Calu3 (cell line): ENCODE data around the gene STEAP2. TPM values are rescaled to one million over a fixed set of nuclear protein-coding genes. Genes with fewer than 3 reads are reported as not detected.

Source experiments
- BruUV-seq: library from RNA; stranded (reverse); fragments of 400-500 nt; replicated peaks from 2 replicates; lab custom pipeline; 2021; lab: Mats Ljungman, UMichigan
- CTCF ChIA-PET: fragments of 300-600 bp; sonication (Branson Sonifier 250); formaldehyde crosslinking; loops from one replicate; lab custom pipeline; 2022; ENCODE audit warnings: antibody characterized with exemption; lab: Charles Lee
- DNase-seq: peaks from one replicate; pipeline ENCODE4 v3.0.0; 2022
- H3K27ac Mint-ChIP-seq: one replicate; pipeline ENCODE4 v1.8.0; 2022; ENCODE audit warnings: mixed read lengths; ENCODE audit not compliant: unreplicated experiment
- H3K27me3 Mint-ChIP-seq: one replicate; pipeline ENCODE4 v1.8.0; 2022; ENCODE audit warnings: mixed read lengths; ENCODE audit not compliant: unreplicated experiment
- H3K36me3 Mint-ChIP-seq: one replicate; pipeline ENCODE4 v1.8.0; 2022; ENCODE audit warnings: mild to moderate bottlenecking, moderate library complexity, mixed read lengths; ENCODE audit not compliant: insufficient read depth, unreplicated experiment
- H3K4me1 Mint-ChIP-seq: one replicate; pipeline ENCODE4 v1.8.0; 2022; ENCODE audit warnings: mild to moderate bottlenecking, low read depth, mixed read lengths; ENCODE audit not compliant: unreplicated experiment
- H3K4me3 Mint-ChIP-seq: one replicate; pipeline ENCODE4 v1.8.0; 2022; ENCODE audit warnings: mild to moderate bottlenecking, low read depth, moderate library complexity, mixed read lengths; ENCODE audit not compliant: unreplicated experiment
- H3K9me3 Mint-ChIP-seq: one replicate; pipeline ENCODE4 v1.8.0; 2022; ENCODE audit warnings: low read depth, mixed read lengths; ENCODE audit not compliant: unreplicated experiment
- intact Hi-C: fragments of 100-400 bp; cut with micrococcal nuclease; formaldehyde crosslinking; loops from one replicate; pipeline ENCODE4 v1.10.0; 2022; ENCODE audit not compliant: unreplicated experiment
- total RNA-seq: library from RNA; stranded (reverse); gene quantifications from 2 replicates; pipeline ENCODE4 v1.2.3, GENCODE V29; 2022
- TF ChIP-seq, protein P1 (sequence below): fragments of 200-600 bp; IDR thresholded peaks from one replicate; pipeline ENCODE4 v1.8.0; 2022; ENCODE audit warnings: antibody characterized with exemption; ENCODE audit not compliant: unreplicated experiment

Gene STEAP2
- total RNA-seq, 1 experiment from 2014 or later, result 38.5 TPM

DNA sequence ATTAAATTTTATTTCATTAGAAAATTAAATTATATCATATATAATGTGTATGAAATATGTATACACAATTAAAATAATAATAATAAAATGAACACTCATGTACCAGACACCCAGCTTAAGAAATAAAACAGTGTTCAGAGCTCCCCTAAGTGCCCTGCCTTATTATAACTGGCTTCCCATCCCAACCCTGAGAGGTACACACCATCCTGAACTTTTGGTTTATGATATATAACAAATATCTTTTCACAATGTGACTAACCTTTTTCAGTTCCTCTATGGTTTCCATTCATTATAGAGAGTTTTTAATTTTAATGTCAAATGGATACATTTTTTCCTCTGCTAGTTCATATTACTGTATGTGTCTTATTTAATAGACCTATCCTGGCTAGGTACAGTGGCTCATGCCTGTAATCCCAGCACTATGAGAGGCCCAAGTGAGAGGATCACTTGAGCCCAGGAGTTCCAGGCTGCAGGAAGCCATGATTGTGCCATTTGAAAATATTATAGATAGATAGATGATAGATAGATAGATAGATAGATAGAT, 24.0 kb upstream of the STEAP2 start:
- Mint-ChIP-seq H3K27me3 (no peaks in the 10 kb centered on the region), H3K4me1 (peaks cover 23% of the 10 kb centered on the region), H3K4me3 (no peak overlapping the region), H3K27ac (peak overlapping the region; percentile 64), H3K9me3 (no peaks in the 10 kb centered on the region), H3K36me3 (peaks cover 5% of the 10 kb centered on the region)
- TF ChIP-seq, protein P1, sequence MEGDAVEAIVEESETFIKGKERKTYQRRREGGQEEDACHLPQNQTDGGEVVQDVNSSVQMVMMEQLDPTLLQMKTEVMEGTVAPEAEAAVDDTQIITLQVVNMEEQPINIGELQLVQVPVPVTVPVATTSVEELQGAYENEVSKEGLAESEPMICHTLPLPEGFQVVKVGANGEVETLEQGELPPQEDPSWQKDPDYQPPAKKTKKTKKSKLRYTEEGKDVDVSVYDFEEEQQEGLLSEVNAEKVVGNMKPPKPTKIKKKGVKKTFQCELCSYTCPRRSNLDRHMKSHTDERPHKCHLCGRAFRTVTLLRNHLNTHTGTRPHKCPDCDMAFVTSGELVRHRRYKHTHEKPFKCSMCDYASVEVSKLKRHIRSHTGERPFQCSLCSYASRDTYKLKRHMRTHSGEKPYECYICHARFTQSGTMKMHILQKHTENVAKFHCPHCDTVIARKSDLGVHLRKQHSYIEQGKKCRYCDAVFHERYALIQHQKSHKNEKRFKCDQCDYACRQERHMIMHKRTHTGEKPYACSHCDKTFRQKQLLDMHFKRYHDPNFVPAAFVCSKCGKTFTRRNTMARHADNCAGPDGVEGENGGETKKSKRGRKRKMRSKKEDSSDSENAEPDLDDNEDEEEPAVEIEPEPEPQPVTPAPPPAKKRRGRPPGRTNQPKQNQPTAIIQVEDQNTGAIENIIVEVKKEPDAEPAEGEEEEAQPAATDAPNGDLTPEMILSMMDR, result no peak
- CTCF ChIA-PET, result interaction anchor here (1.7 kb wide), 2 partner anchors 9 to 24 kb away, joined by 4 to 7 read pairs; partner anchors contain the start of gene STEAP2
- DNase-seq, result no peak
- intact Hi-C loops, result no loop called here
- BruUV-seq, result no TSS peak

DNA sequence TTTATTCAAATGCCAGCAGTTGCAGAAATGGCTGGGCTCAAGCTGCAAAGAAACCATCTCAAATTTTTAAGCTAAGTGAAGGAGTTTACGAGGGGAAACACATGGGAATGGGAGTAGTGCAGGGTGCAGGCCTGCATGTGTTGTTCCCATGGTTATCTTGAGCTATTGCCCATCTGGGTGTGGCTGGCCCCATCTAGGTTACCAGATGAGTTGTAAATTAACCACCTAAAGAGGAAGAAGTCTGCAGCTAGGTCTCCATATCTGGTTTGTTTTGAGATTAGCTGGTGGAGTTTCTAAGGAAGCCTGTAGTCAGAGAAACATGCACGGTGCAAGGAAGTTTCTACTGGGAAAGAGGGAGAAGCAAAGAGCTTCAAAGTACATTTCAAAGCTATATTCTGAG, 23.3 kb upstream of the STEAP2 start:
- peak overlapping the region; percentile 64 for H3K27ac Mint-ChIP-seq
- TF ChIP-seq, protein P1, result no peak

DNA sequence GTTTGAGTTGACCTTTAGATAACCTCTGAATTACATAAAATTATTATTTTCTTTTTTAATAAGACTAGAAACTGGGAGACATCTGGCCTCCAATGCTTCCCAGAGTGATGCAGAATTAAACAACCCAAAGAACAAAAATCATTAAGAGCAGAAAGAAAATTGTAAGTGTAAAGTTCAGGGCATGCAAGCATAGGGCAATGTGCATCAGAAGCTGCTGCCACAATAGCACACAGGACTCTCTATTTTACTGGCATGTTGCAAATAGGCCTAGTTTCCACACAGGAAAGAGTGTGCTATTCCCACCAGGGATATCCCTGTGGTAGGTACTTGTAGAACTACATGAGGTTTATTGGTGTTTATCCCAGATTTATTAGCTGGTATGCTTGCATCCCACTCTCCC, 20.5 kb upstream of the STEAP2 start:
- no peak overlapping the region for H3K27ac Mint-ChIP-seq
- H3K4me3 Mint-ChIP-seq, result no peak overlapping the region
- H3K27me3 Mint-ChIP-seq, result no peaks in the 10 kb centered on the region
- TF ChIP-seq, protein P1, result no peak
- intact Hi-C loops, result no loop called here
- H3K9me3 Mint-ChIP-seq, result peaks cover 2% of the 10 kb centered on the region
- no TSS peak for BruUV-seq
- H3K4me1 Mint-ChIP-seq, result peaks cover 15% of the 10 kb centered on the region
- H3K36me3 Mint-ChIP-seq, result no peaks in the 10 kb centered on the region
- CTCF ChIA-PET, result no interaction called here
- no peak for DNase-seq

More for the DNA sequence above, 23.3 kb upstream of the STEAP2 start:
- BruUV-seq, result no TSS peak
- Mint-ChIP-seq H3K9me3 (no peaks in the 10 kb centered on the region), H3K4me1 (peaks cover 18% of the 10 kb centered on the region), H3K36me3 (peaks cover 5% of the 10 kb centered on the region), H3K27me3 (no peaks in the 10 kb centered on the region), H3K4me3 (no peak overlapping the region)
- intact Hi-C loops, result no loop called here
- DNase-seq, result no peak
- CTCF ChIA-PET, result interaction anchor here (0.5 to 1.7 kb wide), 3 partner anchors 10 to 31 kb away, joined by 3 to 7 read pairs (median 4); partner anchors contain the start of gene STEAP2

DNA sequence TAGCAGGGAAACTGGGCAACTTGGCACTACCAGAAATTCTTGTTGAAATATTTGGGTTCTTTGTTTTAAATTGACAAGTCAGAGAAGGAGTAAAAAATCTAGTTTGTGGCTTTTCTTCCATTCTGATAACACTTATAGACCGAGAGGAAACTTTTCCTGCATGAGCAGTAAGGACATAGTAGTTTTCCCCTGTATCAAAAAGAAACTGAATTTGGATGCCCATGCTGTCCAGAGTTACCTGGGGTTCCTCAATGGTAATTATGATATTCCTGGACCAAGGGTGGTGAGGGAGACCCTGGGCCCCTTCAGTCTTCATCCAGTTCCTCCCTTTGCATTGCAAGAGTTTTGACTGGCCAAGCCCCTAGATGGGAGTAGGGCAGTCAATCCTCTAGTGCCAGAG, 19.9 kb upstream of the STEAP2 start:
- TF ChIP-seq, protein P1, result no peak
- intact Hi-C loops, result no loop called here
- CTCF ChIA-PET, result no interaction called here
- Mint-ChIP-seq H3K27ac (no peak overlapping the region), H3K4me3 (no peak overlapping the region), H3K4me1 (peaks cover 15% of the 10 kb centered on the region), H3K36me3 (no peaks in the 10 kb centered on the region), H3K9me3 (peaks cover 2% of the 10 kb centered on the region), H3K27me3 (no peaks in the 10 kb centered on the region)
- BruUV-seq, result no TSS peak
- DNase-seq, result no peak
